Left lung (tissue), 10 donors: ENCODE measurements around the gene OR1D5. TPM values are rescaled to one million over a fixed set of nuclear protein-coding genes. Genes with fewer than 3 reads are reported as not detected.

Source experiments
- ATAC-seq: fragments of 200-7000 bp; cut with Tn5 transposase; one replicate; pipeline ENCODE4 v1.9.1; 2020; ENCODE audit warnings: moderate library complexity
- DNase-seq, 4 donors: peaks; one replicate each; pipeline ENCODE4 v3.0.0-alpha.2; 2013 to 2020
- H3K27ac ChIP-seq, 2 donors: fragments of 200-600 bp; sonication (generic) in 1 of 2; one replicate each; pipeline versions ENCODE4 v1.5.0 to v1.8.0; 2020 to 2021
- H3K27me3 ChIP-seq, 2 donors: fragments of 200-600 bp; sonication (generic) in 1 of 2; one replicate each; pipeline versions ENCODE4 v1.5.0 to v1.8.0; 2020 to 2021
- H3K36me3 ChIP-seq, 2 donors: fragments of 200-600 bp; sonication (generic) in 1 of 2; one replicate each; pipeline versions ENCODE4 v1.5.0 to v1.8.0; 2020 to 2021
- H3K4me1 ChIP-seq, 2 donors: fragments of 200-600 bp; one replicate each; pipeline ENCODE4 v1.8.0; 2021
- H3K4me3 ChIP-seq, 2 donors: fragments of 200-600 bp; sonication (generic) in 1 of 2; one replicate each; pipeline versions ENCODE4 v1.5.0 to v1.8.0; 2020 to 2021; ENCODE audit warnings: mild to moderate bottlenecking in 1 of 2
- H3K9me3 ChIP-seq, 2 donors: fragments of 200-600 bp; sonication (generic) in 1 of 2; one replicate each; pipeline versions ENCODE4 v1.5.0 to v1.8.0; 2020 to 2021
- CTCF ChIP-seq, 2 donors: fragments of 200-600 bp; sonication (generic) in 1 of 2; IDR thresholded peaks; one replicate each; pipeline versions ENCODE4 v1.5.0 to v1.8.0; 2021; ENCODE audit warnings: antibody characterized with exemption in 2 of 2
- intact Hi-C, 2 donors: fragments of 100-400 bp; cut with DNase I; formaldehyde crosslinking; loops; one replicate each; pipeline versions ENCODE4 v1.11.2 to v1.14.2; 2022
- polyA plus RNA-seq, 6 donors: library from polyadenylated mRNA; unstranded; fragments of 120-200 nt; gene quantifications; one replicate each; pipeline ENCODE4 v1.2.1, GENCODE V29; 2013; ENCODE audit not compliant: insufficient read length in 6 of 6
- total RNA-seq, 2 donors: library from RNA; stranded (reverse); fragmentation: NEBNext Ultra II Directional; extraction: Animal tissue kit (Norgen Biotek cat#: 25700); gene quantifications; one replicate each; pipeline ENCODE4 v1.2.1, GENCODE V29; 2021
- donor health status: DM: no; HTN: yes; CAD: no.
- donor health status: DM: no; HTN: no; CAD: no.

Gene OR1D5
- total and polyA plus RNA-seq, 8 donors, result not detected

- Histone ChIP-seq H3K27me3 (peaks cover 0 to 5% of the 10 kb centered on the region in 2 donors), H3K4me1 (peaks cover 0 to 7% of the 10 kb centered on the region in 2 donors), H3K27ac (peak overlapping the region in 1 of 2 donors; percentile 86), H3K9me3 (no peaks in the 10 kb centered on the region), H3K4me3 (no peak overlapping the region), H3K36me3 (peaks cover 0 to 26% of the 10 kb centered on the region in 2 donors)
- TF ChIP-seq CTCF (IDR thresholded peaks at IDR 0.05), result no peak
- ATAC-seq (peak; percentile 28), DNase-seq (peak in 1 of 4 donors; percentile 24)
- intact Hi-C loops, result no loop called here
These were observed 33.3 kb downstream of the OR1D5 start for GRCh38 chr17:3030096-3030495.

GRCh38 chr17:3029213-3029913, 34.0 kb downstream of the OR1D5 start:
- Histone ChIP-seq H3K27me3 (no peaks in the 10 kb centered on the region), H3K4me3 (no peak overlapping the region), H3K4me1 (peaks cover 0 to 7% of the 10 kb centered on the region in 2 donors), H3K9me3 (no peaks in the 10 kb centered on the region), H3K27ac (peak overlapping the region in 1 of 2 donors; percentile 86), H3K36me3 (peaks cover 0 to 26% of the 10 kb centered on the region in 2 donors)
- ATAC-seq (no peak), DNase-seq (peak in 1 of 4 donors; percentile 42)
- TF ChIP-seq CTCF (IDR thresholded peaks at IDR 0.05), result no peak
- intact Hi-C loops, result no loop called here

- Histone ChIP-seq H3K27me3 (no peaks in the 10 kb centered on the region), H3K27ac (no peak overlapping the region), H3K36me3 (peaks cover 0 to 26% of the 10 kb centered on the region in 2 donors), H3K9me3 (peaks cover 0 to 10% of the 10 kb centered on the region in 2 donors), H3K4me3 (no peak overlapping the region), H3K4me1 (peaks cover 0 to 7% of the 10 kb centered on the region in 2 donors)
- intact Hi-C loops, result no loop called here
- no peak for TF ChIP-seq CTCF (IDR thresholded peaks at IDR 0.05)
- no peak for ATAC-seq
- peak in 2 of 4 donors; percentile 24 to 41 for DNase-seq
These were observed 35.4 kb downstream of the OR1D5 start for GRCh38 chr17:3027786-3028532.

- no peak for TF ChIP-seq CTCF (IDR thresholded peaks at IDR 0.05)
- DNase-seq, result peak in 2 of 4 donors; percentile 24 to 65
- intact Hi-C loops, result no loop called here
These were observed 36.3 kb downstream of the OR1D5 start for GRCh38 chr17:3026856-3027751.

More at GRCh38 chr17:3026856-3027751, 36.3 kb downstream of the OR1D5 start:
- Histone ChIP-seq H3K4me1 (peaks cover 0 to 7% of the 10 kb centered on the region in 2 donors), H3K27me3 (no peaks in the 10 kb centered on the region), H3K36me3 (peaks cover 0 to 23% of the 10 kb centered on the region in 2 donors), H3K27ac (no peak overlapping the region), H3K9me3 (peaks cover 0 to 19% of the 10 kb centered on the region in 2 donors), H3K4me3 (no peak overlapping the region)
- ATAC-seq, result no peak
